Measurements from ENCODE around the gene RGL1. TPM values are rescaled to one million over a fixed set of nuclear protein-coding genes. Genes with fewer than 3 reads are reported as not detected.

RGL1 gene
- total RNA-seq, 1 experiment from 2014 or later: 4.8 TPM

- no peak for TF ChIP-seq CTCF (IDR thresholded peaks at IDR 0.05; ENCODE audit: unreplicated experiment)
- BruUV-seq (replicated peaks): no TSS peak
- DNase-seq: no peak
- Mint-ChIP-seq H3K9me3 (ENCODE audit: low read depth, unreplicated experiment) (no peaks in the 10 kb centered on the region), H3K36me3 (ENCODE audit: insufficient read depth, unreplicated experiment) (no peaks in the 10 kb centered on the region), H3K27me3 (ENCODE audit: unreplicated experiment) (no peaks in the 10 kb centered on the region), H3K4me1 (ENCODE audit: low read depth, unreplicated experiment) (peaks cover 17% of the 10 kb centered on the region), H3K4me3 (ENCODE audit: low read depth, unreplicated experiment) (no peak overlapping the region), H3K27ac (ENCODE audit: unreplicated experiment) (no peak overlapping the region)
- intact Hi-C loops (cut with micrococcal nuclease; ENCODE audit: unreplicated experiment): no loop called here
- CTCF ChIA-PET: interaction anchor here (0.7 kb wide), 1 partner anchor 99 kb away, joined by 3 read pairs; no protein-coding TSS in a partner anchor
These were observed 12.8 kb downstream of the RGL1 start for GRCh38 chr1:183817576-183818288.

- H3K27ac Mint-ChIP-seq (ENCODE audit: unreplicated experiment): no peak overlapping the region
- H3K36me3 Mint-ChIP-seq (ENCODE audit: insufficient read depth, unreplicated experiment): no peaks in the 10 kb centered on the region
- no TSS peak for BruUV-seq (replicated peaks)
- DNase-seq: no peak
- TF ChIP-seq CTCF (IDR thresholded peaks at IDR 0.05; ENCODE audit: unreplicated experiment): no peak
- peaks cover 12% of the 10 kb centered on the region for H3K4me1 Mint-ChIP-seq (ENCODE audit: low read depth, unreplicated experiment)
- intact Hi-C loops (cut with micrococcal nuclease; ENCODE audit: unreplicated experiment): no loop called here
- no peaks in the 10 kb centered on the region for H3K27me3 Mint-ChIP-seq (ENCODE audit: unreplicated experiment)
- H3K4me3 Mint-ChIP-seq (ENCODE audit: low read depth, unreplicated experiment): no peak overlapping the region
- H3K9me3 Mint-ChIP-seq (ENCODE audit: low read depth, unreplicated experiment): no peaks in the 10 kb centered on the region
- CTCF ChIA-PET: no interaction called here
These were observed 14.1 kb downstream of the RGL1 start for GRCh38 chr1:183819059-183819458.

- Mint-ChIP-seq H3K27ac (ENCODE audit: unreplicated experiment) (no peak overlapping the region), H3K27me3 (ENCODE audit: unreplicated experiment) (no peaks in the 10 kb centered on the region), H3K4me3 (ENCODE audit: low read depth, unreplicated experiment) (no peak overlapping the region), H3K36me3 (ENCODE audit: insufficient read depth, unreplicated experiment) (no peaks in the 10 kb centered on the region), H3K4me1 (ENCODE audit: low read depth, unreplicated experiment) (peaks cover 12% of the 10 kb centered on the region), H3K9me3 (ENCODE audit: low read depth, unreplicated experiment) (no peaks in the 10 kb centered on the region)
- BruUV-seq (replicated peaks): no TSS peak
- intact Hi-C loops (cut with micrococcal nuclease; ENCODE audit: unreplicated experiment): no loop called here
- no peak for DNase-seq
- no peak for TF ChIP-seq CTCF (IDR thresholded peaks at IDR 0.05; ENCODE audit: unreplicated experiment)
- CTCF ChIA-PET: no interaction called here
These were observed 16.5 kb downstream of the RGL1 start for GRCh38 chr1:183821309-183821888.

- no peaks in the 10 kb centered on the region for H3K27me3 Mint-ChIP-seq (ENCODE audit: unreplicated experiment)
- no peak overlapping the region for H3K27ac Mint-ChIP-seq (ENCODE audit: unreplicated experiment)
- no peak overlapping the region for H3K4me3 Mint-ChIP-seq (ENCODE audit: low read depth, unreplicated experiment)
- CTCF ChIA-PET: no interaction called here
- no peak for DNase-seq
- intact Hi-C loops (cut with micrococcal nuclease; ENCODE audit: unreplicated experiment): no loop called here
- TF ChIP-seq CTCF (IDR thresholded peaks at IDR 0.05; ENCODE audit: unreplicated experiment): no peak
- H3K36me3 Mint-ChIP-seq (ENCODE audit: insufficient read depth, unreplicated experiment): no peaks in the 10 kb centered on the region
- no TSS peak for BruUV-seq (replicated peaks)
- peaks cover 7% of the 10 kb centered on the region for H3K4me1 Mint-ChIP-seq (ENCODE audit: low read depth, unreplicated experiment)
- no peaks in the 10 kb centered on the region for H3K9me3 Mint-ChIP-seq (ENCODE audit: low read depth, unreplicated experiment)
These were observed 17.1 kb downstream of the RGL1 start for GRCh38 chr1:183821889-183822611.
